SK-N-DZ (cell line): ENCODE data around the gene KCNQ1.

Experiments
- DNase-seq: peaks from one replicate; pipeline ENCODE4 v3.0.0-alpha.2; 2015; ENCODE audit warnings: low spot score

Gene KCNQ1

GRCh38 chr11:2677127-2677526 lies 232.3 kb downstream of the KCNQ1 start:
- peak; percentile 30 for DNase-seq

GRCh38 chr11:2678396-2678795 lies 233.6 kb downstream of the KCNQ1 start:
- no peak for DNase-seq

- DNase-seq, result no peak
These were observed 234.3 kb downstream of the KCNQ1 start for GRCh38 chr11:2679011-2679676.

DNA sequence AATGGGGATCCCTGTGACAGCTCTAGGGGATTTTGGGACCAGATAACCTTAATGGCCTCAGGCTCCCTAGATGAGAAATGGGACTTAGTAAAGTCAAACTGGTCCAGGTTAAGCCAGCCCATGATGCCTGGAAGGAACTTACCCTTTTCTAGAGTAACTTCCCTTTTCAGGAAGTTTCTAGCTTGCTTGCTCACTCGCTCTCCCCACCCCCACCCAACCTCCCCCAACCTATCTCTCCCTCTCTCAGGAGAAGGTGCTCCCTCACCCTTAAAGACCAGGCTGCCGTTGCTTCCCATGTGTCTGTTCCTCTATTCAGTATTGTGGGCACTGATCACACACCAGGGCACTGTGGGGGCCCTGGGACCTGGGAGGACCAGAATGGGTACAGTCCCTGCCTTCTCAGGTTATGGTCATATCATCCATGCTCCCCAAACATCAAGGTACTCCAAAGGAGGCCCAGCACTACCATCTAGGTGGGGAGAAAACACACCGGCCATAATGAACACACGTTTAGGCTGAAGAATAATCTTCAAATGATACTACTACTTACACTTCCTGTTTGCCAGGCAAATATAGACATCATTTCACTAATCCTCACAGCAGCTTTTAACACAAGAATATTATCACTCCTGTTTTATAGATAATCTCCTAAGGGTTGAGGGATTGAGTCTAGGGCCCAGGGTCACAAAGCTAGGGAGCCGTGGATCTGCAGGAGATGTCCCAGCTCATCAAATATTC lies 236.8 kb downstream of the KCNQ1 start:
- DNase-seq, result no peak

DNA sequence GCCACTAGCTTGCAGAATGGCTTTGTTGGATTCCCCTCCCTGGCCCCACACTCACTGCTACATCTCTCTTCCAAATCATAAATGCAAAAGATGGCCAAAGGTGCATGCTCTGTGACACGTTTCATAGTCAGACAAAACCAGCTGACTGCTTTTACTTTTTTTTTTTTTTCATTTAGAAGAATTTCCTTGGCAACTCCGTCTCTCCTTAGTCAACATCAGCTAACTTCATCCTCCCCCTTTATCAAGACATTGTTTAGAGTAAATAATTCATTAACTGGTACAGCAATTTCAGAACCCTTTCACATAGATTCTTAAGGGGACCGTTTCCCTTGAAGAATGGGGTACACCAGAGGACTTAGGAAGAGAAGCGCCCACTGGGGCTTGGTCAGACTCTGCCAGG lies 239.0 kb downstream of the KCNQ1 start:
- DNase-seq, result no peak

DNA sequence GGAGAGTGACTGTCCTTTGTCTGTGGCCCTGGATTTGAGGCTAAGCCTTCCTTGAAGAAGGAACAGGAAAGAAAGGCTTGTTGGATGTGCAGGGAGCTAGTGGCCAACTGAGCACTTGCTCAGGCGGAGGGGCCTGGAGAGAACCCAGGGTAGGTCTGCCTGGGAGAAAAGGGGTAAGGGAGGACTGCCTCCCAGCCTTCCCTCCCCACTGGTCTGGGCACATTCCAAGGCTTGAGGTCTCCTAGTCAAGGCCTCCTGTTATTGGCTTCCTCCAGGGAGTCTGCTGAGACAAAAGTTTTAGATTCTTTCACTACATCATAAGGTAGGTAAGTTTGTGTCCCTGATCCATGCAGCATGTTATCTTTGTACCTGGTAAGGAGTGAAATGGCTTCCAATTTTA lies 239.8 kb downstream of the KCNQ1 start:
- no peak for DNase-seq

- no peak for DNase-seq
These were observed 240.2 kb downstream of the KCNQ1 start for GRCh38 chr11:2685051-2685450.

- no peak for DNase-seq
These were observed 241.0 kb downstream of the KCNQ1 start for GRCh38 chr11:2685566-2686359.

GRCh38 chr11:2686360-2687222 lies 241.8 kb downstream of the KCNQ1 start:
- DNase-seq, result no peak

GRCh38 chr11:2687223-2687530 lies 242.4 kb downstream of the KCNQ1 start:
- no peak for DNase-seq

GRCh38 chr11:2687782-2688191 lies 243.0 kb downstream of the KCNQ1 start:
- DNase-seq, result no peak

DNA sequence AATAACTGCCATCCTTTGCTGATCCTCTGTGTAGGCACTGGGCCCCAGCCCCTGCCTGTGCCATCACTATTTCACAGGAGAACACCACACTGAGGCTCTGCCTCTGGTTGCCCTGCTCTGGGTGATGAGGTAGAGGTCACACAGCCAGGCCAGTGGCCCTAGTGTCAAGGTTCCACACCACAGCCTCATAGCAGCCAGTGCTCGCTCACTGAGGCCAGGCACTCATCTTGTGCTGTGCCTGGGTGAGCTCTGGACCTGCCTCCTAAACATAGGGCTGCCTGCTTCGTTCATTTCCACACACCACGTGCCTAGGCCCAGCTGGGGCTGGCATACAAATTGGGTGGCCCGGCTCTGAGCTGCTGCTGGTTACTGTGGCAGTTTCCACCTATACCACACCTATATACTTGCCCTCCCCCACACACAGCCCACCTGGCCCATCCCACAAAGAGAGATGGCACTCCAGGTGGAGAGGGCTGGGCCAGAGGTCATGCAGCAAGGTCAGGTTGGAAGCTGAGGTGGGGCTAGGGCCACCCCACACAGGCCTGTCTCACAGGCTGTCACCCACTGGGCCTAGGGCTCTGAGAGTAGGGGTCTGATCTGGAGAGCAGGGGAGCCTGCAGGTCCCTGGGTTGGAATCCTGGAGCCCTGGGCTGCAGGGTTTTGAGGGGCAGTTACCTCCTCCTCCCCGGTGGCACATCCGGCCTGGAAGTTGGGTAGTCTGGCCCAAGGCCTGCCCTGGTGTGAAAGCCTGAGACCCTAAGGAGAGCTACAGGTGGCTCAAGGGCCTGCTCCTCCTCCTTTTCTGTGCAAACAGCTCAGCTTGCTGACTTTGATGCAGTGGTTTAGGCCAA lies 243.8 kb downstream of the KCNQ1 start:
- no peak for DNase-seq

DNA sequence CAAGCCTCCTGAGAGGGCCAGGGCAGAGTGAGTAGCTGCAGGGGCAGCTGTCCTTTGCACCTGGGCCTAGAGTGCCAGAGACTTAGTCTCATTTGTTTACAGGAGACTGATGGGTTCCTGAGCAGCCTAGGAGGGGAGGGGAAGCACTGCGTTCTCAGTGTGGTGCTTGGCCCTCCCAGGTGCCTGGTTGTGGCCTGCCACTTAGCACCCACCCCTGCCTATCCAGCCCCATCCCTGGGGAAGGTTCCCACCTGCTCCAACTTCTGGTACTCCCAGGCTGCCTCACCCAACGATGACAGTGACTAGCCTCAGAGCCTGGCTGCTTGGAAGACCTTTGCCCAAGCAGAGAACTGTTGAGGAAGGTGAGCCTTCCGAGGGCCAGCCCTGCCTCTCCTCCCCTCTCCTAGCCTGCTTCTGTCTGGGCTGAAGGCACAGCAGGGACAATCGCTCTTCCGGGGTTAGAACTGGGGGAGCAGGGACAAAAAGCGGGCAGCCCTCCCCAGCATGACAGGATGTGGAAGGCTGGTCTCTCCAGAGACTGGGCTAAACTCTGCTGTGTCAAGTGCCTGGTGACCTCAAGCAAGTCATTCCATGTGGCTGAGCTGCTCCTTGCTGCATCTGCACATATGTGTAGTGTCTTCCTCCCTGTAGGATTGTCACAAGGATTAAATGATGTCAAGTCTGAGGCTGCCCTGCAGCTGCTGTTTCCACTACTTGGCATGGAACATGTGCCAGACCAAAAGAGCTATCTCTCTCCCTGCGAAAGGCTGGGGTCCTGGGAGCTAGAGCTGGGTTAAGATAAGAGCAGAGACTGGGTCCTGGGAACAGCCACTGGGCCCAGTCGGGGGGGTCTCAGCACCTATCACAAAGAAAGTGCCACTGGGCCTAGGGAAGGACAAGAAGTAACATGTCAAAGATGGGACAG lies 245.1 kb downstream of the KCNQ1 start:
- DNase-seq, result no peak

- DNase-seq, result no peak
These were observed 246.0 kb downstream of the KCNQ1 start for GRCh38 chr11:2690596-2691354.

DNA sequence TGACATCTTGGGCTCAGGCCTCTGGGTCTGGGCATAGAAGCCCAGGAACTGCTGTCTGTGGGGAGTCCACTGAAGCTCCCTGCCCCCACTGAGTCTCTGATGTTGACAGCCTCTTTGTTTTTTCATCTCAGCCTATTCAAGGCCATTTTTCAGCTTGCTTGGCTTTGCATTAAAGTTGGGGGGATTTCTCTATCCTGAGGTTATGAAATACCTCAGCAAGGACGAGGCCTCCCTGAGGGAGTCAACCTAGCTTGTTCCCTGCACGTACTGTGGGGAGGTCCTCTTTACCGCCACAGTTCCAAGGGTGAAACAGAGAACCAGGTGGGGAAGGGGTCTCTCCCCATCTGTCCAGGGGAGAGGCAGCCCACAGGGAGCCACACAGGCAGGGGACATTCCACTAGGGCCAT lies 246.6 kb downstream of the KCNQ1 start:
- DNase-seq, result no peak

- no peak for DNase-seq
These were observed 247.4 kb downstream of the KCNQ1 start for GRCh38 chr11:2691991-2692875.

DNA sequence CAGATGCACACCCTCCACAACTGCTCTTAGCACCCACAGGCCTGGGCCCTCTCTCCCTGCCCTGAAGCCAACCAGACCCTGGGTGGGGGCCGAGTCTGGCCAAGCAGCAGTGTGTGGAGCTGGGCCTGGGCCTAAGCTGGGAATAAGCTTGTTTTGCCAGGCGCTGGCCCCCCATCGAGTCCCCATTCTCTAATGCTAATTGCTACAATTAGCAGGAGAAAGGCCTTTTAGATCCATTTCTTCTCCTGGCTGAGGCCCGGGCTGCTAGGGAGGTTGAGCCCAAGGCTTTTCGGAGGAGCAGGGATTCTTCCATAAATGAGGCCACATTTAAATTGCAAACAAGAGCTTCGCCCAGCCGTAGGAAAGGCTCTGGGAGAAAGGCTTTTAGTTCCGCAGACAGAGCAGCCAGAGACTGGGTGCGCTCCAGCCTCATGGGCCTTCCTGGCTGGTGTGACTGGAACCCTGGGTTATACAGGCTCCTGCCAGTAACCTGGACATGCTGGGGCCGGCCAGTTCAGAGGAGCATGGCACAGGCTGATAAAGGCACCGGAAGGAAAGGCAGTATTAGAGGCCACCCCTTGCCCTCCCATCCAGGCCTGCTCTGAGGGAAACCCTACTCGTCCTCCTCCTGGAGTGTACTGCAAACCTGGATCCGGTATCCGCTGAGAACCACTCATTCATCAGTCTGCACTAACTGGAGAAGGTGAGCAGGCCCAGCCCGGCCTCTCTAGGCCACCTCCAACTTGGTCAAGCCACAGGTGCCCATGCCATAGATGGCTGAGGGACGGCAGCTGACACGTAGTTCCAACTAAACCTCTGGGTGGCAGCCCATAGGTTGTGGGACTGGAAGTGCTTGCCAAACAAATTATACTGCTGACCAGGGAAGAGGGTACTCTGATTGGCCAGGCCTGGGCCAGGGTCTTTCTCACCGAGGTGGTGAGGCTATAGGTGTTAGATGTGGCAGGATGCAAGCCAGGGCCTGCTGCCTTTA lies 248.8 kb downstream of the KCNQ1 start:
- DNase-seq, result no peak
